GM21576 (cell line): Measurements from ENCODE around the gene GPR137.

Experiments
- ATAC-seq: cut with Tn5 transposase; IDR thresholded peaks from one replicate; pipeline ENCODE4 v1.9.1; 2021; ENCODE audit warnings: mild to moderate bottlenecking, moderate library complexity; ENCODE audit not compliant: unreplicated experiment

The GPR137 gene

DNA sequence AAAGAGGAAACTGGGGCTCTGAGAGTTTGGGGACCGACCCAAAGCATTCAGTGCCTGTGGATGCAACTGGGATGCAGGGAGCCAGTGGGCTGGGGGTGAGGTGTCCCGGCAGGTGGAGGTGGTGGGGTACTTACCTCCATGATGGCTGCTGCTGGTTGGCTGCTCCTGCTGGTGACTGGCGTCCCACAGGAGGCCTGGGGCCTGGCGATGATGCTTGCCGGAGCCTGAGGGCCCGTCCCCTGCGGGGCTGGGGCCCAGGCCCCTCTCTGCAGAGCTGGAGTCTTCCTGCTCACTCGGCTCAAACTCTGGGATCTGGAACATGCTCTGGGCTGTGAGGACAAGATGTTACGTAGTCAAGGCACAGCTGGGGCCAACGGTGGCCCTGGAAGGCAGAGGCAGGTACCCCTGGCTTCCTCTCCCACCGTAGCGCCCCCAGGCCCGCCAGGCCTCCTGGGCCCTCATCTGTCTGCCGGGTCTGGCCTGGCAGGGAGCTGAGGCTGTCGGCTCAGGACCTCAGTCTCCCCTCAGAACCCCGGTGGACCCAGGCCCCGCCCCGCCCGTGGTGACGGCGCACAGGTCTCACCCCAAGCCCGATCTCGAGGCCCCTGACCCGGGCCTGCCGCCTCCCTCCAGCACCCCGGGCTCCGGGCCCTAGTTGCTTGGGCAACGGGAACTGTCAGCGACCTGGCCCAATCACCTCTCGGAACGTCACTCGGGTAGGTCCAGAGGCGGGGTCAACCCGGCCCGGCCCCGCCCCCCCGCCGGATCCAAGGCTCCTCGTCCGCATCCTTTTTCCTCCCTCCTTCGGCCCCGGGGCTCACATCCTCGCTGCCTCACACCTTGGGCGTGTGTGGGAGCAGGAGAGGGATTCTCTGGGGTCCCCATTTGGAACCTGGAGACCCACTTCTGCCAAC lies 1.3 kb upstream of the GPR137 start, which contains the start of gene BAD:
BAD (minus strand) TSS at position 618 of the 914 bp plus-strand sequence; CDS start at position 321, 297 bp downstream.
- ATAC-seq = peak; percentile 71

DNA sequence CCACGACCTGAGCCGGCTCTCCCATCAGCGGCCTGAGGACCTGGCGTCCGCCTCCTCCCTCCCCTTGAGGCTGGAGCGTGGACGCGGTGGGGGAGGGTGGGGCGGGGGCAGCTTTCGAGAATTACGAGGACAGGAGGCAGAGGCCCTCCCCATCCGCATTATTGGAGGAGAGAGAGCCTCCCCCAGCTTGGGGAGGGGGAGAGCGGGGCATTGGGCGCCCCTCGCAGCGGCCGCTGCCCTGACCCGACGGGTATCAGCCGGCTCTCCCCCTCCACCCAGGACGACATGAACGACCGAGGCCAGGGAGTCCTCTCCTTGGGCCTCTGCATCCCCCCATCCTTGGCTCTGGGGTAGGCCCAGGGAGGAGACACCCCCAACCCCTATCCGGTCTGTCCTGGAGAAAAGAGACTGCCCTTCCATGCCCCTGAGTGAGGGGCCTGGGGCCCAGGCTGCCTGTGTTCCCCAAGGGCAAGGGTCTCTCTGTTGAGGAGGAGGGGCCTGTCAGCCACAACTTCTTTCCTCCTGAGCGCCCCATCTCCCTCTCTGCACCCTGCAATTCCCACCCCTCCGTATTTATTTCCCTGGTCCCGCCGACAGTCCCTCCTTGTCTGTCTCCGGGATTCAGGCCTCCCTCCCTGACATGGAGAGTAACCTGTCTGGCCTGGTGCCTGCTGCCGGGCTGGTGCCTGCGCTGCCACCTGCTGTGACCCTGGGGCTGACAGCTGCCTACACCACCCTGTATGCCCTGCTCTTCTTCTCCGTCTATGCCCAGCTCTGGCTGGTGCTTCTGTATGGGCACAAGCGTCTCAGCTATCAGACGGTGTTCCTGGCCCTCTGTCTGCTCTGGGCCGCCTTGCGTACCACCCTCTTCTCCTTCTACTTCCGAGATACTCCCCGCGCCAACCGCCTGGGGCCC lies 495 bp downstream of the GPR137 start:
- ATAC-seq = peak; percentile 1

GRCh38 chr11:64286801-64287159 lies 1.1 kb downstream of the GPR137 start:
- ATAC-seq = no peak

GRCh38 chr11:64287676-64288352 lies 2.2 kb downstream of the GPR137 start:
- no peak for ATAC-seq

- ATAC-seq = no peak
These were observed 2.7 kb downstream of the GPR137 start for GRCh38 chr11:64288353-64288750.

- ATAC-seq = no peak
These were observed 3.4 kb downstream of the GPR137 start for GRCh38 chr11:64289002-64289564.

- no peak for ATAC-seq
These were observed 5.0 kb downstream of the GPR137 start for GRCh38 chr11:64290352-64291261.

- no peak for ATAC-seq
These were observed 5.7 kb downstream of the GPR137 start, which contains the start of gene KCNK4 for GRCh38 chr11:64291262-64291751. KCNK4 (plus strand) TSS chr11:64291302; CDS start chr11:64293019, 1,717 bp downstream.

- ATAC-seq = no peak
These were observed 6.3 kb downstream of the GPR137 start for GRCh38 chr11:64291752-64292459.

DNA sequence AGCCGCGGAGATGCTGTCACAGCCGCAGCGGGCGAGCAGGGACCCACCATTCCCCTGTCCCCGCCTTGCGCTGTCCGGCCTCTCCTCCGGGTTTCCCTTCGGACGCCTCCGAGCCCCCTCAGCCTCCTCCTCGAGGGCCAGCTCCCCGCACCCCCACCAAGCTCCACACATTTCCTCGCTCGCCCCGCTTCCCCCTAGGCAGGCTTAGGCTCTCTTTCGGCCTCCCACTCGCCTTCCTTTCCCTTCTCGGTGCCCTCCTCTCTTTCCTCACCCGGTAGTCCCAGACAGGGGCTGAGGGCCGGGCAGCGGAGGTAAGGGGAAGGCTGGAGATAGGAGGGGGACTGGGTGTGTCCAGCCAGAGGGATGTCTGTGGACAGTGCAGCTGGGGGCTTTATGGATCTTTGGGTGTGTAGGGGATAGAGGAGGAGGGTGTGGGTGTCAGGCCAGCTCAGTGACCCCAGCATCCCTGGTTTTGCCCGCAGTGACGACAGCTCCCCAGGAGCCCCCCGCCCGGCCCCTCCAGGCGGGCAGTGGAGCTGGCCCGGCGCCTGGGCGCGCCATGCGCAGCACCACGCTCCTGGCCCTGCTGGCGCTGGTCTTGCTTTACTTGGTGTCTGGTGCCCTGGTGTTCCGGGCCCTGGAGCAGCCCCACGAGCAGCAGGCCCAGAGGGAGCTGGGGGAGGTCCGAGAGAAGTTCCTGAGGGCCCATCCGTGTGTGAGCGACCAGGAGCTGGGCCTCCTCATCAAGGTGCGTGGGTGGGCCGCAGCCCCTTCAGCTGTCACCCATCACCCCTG lies 7.0 kb downstream of the GPR137 start:
- no peak for ATAC-seq

DNA sequence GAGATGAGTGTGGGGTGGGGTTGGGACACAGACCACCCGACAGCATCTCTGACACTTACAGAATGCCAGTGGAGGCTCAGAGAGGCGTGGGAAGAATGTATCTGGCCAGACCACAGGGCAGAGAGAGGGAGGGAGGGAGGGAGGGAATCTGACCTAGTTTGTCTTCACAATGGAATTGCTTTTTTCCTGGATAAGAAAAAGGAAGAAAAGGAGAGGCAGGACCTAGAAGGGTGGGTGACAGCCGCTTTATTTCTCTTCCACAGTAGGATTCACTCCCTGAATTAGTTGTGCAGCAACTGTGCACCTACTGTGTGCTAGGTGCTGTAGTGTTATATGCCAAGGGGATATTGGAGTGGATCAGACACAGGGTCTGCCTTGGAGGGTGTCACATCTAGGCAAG lies 9.1 kb downstream of the GPR137 start:
- no peak for ATAC-seq

DNA sequence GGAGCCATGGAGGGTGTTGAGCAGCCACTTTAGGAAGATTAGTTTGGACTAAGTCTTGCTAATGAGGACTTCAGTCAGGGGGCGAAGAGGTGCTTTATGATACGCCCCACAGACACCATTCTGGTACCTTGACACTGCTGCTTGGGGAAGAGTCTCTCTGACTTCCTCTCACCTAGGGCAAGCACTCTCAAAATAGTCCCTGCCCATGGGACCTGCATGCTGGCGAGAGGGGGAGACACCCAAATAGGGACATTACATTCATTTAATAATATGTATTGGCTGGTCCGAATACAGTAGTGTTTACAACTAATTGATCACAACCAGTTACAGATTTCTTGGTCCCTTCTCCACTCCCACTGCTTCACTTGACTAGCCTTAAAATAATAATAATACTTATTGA lies 10.1 kb downstream of the GPR137 start:
- ATAC-seq = no peak

DNA sequence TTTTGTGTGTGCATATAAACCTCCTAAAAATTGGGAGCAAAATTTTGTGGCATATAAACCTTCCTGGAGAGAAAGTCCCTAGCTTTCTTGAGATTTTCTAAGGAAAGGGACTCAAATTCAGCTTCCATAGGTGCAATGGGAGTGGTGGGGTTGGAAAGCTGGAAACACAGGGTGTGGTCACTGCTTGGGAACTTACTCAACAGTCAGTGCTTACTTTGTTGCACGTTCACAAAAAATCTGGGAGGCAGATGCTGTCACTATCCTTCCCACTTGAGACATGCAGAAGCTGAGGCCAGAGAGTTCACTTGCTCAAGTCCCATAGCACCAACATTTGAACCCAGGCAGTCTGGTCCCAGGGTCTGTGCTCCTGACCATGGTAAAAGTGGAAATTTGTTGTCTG lies 10.6 kb downstream of the GPR137 start:
- no peak for ATAC-seq

DNA sequence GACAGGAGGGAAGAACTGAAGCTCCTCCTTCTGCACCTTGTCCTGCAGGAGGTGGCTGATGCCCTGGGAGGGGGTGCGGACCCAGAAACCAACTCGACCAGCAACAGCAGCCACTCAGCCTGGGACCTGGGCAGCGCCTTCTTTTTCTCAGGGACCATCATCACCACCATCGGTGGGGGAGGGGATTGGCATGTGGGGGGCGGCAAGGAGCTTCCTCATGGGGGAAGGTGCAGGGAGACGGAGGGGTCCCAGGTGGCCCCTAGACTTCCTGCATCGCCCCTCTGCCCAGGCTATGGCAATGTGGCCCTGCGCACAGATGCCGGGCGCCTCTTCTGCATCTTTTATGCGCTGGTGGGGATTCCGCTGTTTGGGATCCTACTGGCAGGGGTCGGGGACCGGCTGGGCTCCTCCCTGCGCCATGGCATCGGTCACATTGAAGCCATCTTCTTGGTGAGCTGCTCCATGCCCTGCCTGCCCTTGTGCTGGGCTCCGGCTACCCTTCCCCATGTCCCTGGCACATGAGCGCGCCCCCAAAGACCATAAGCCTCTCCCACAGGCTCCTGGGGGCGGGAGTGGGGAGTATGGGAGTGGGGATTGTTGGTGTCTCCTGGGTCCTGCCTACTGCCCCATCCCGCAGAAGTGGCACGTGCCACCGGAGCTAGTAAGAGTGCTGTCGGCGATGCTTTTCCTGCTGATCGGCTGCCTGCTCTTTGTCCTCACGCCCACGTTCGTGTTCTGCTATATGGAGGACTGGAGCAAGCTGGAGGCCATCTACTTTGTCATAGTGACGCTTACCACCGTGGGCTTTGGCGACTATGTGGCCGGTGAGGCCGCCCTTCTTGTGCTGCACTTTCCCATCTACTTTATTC lies 11.4 kb downstream of the GPR137 start:
- no peak for ATAC-seq

- ATAC-seq = no peak
These were observed 12.2 kb downstream of the GPR137 start for GRCh38 chr11:64297699-64298358.
